Neural cell (in vitro differentiated cells): Measurements from ENCODE around the gene LPP. TPM values are rescaled to one million over a fixed set of nuclear protein-coding genes. Genes with fewer than 3 reads are reported as not detected.

Experiments used
- H2AFZ ChIP-seq: fragments of 200-600, 300-800 bp; sonication (generic), shearing (Covaris generic); 2 replicates; pipeline ENCODE4 v1.6.0; 2014; ENCODE audit warnings: low read depth, mild to moderate bottlenecking, antibody characterized with exemption, low read length, moderate library complexity
- H3F3A ChIP-seq: fragments of 200-600 bp; shearing (Covaris generic); 2 replicates; pipeline ENCODE4 v1.6.1; 2016; ENCODE audit warnings: mild to moderate bottlenecking, moderate library complexity, mixed read lengths, antibody characterized with exemption, low read length; ENCODE audit not compliant: insufficient read depth, poor library complexity, severe bottlenecking
- H3K27ac ChIP-seq: fragments of 200-600, 300-800 bp; sonication (generic), shearing (Covaris generic); 2 replicates; pipeline ENCODE4 v1.5.1; 2014; ENCODE audit warnings: mild to moderate bottlenecking, low read length, moderate library complexity
- H3K27me3 ChIP-seq: fragments of 300-800, 200-600 bp; sonication (generic), shearing (Covaris generic); 2 replicates; pipeline ENCODE4 v1.6.0; 2014; ENCODE audit warnings: mild to moderate bottlenecking, low read depth, low read length, moderate library complexity; ENCODE audit not compliant: insufficient read depth
- H3K36me3 ChIP-seq: fragments of 300-800, 200-600 bp; sonication (generic), shearing (Covaris generic); 2 replicates; pipeline ENCODE4 v1.5.1; 2014; ENCODE audit warnings: mild to moderate bottlenecking, antibody characterized with exemption, low read length, moderate library complexity; ENCODE audit not compliant: insufficient read depth
- H3K4me2 ChIP-seq: fragments of 300-800, 200-600 bp; sonication (generic), shearing (Covaris generic); 2 replicates; pipeline ENCODE4 v1.6.0; 2014; ENCODE audit warnings: mild to moderate bottlenecking, low read length
- H3K4me3 ChIP-seq: fragments of 300-800, 200-600 bp; sonication (generic), shearing (Covaris generic); 2 replicates; pipeline ENCODE4 v1.5.1; 2014; ENCODE audit warnings: mild to moderate bottlenecking, low read length, moderate library complexity
- H3K79me2 ChIP-seq: fragments of 200-600 bp; shearing (Covaris generic); replicated peaks from 2 replicates; pipeline ENCODE4 v1.6.0; 2014; ENCODE audit warnings: mild to moderate bottlenecking, low read length, moderate library complexity; ENCODE audit not compliant: insufficient read depth
- H3K9ac ChIP-seq: fragments of 300-800, 200-600 bp; sonication (generic), shearing (Covaris generic); 2 replicates; pipeline ENCODE4 v1.6.1; 2016; ENCODE audit warnings: mild to moderate bottlenecking, low read length, mixed read lengths
- H3K9me2 ChIP-seq: fragments of 200-600 bp; shearing (Covaris generic); 2 replicates; pipeline ENCODE4 v1.6.1; 2016; ENCODE audit warnings: mild to moderate bottlenecking, low read length, mixed read lengths; ENCODE audit not compliant: insufficient read depth
- H3K9me3 ChIP-seq: fragments of 200-600, 300-800 bp; sonication (generic), shearing (Covaris generic); 2 replicates; pipeline ENCODE4 v1.6.1; 2016; ENCODE audit warnings: mild to moderate bottlenecking, mixed run types, low read length, moderate library complexity, mixed read lengths
- H4K20me1 ChIP-seq: fragments of 200-600 bp; shearing (Covaris generic); 2 replicates; pipeline ENCODE4 v1.6.1; 2016; ENCODE audit warnings: mild to moderate bottlenecking, mixed run types; ENCODE audit not compliant: insufficient read depth
- CTCF ChIP-seq: fragments of 450-650 bp; IDR thresholded peaks from 2 replicates; pipeline ENCODE4 v1.5.1; 2014; ENCODE audit warnings: antibody characterized with exemption, mild to moderate bottlenecking, moderate library complexity; ENCODE audit not compliant: poor library complexity, severe bottlenecking
- EP300 ChIP-seq: fragments of 450-650 bp; conservative IDR thresholded peaks from 2 replicates; pipeline ENCODE4 v1.6.1; 2014; ENCODE audit warnings: antibody characterized with exemption, mild to moderate bottlenecking, moderate library complexity; ENCODE audit not compliant: poor library complexity, severe bottlenecking
- EZH2 ChIP-seq: fragments of 200-600, 300-800 bp; shearing (Covaris generic), sonication (generic); IDR thresholded peaks from 2 replicates; pipeline ENCODE4 v1.6.1; 2014; ENCODE audit warnings: antibody characterized with exemption, low read length, borderline replicate concordance, mild to moderate bottlenecking; ENCODE audit not compliant: insufficient read depth, poor library complexity, severe bottlenecking
- MXI1 ChIP-seq: fragments of 450-650 bp; conservative IDR thresholded peaks from 2 replicates; pipeline ENCODE4 v1.6.1; 2014; ENCODE audit warnings: antibody characterized with exemption, mild to moderate bottlenecking; ENCODE audit not compliant: poor library complexity, severe bottlenecking
- POLR2AphosphoS5 ChIP-seq: IDR thresholded peaks from 2 replicates; pipeline ENCODE4 v1.6.1; 2012
- RAD21 ChIP-seq: fragments of 450-650 bp; conservative IDR thresholded peaks from 2 replicates; pipeline ENCODE4 v1.6.1; 2014; ENCODE audit warnings: antibody characterized with exemption, mild to moderate bottlenecking, moderate library complexity
- REST ChIP-seq: IDR thresholded peaks from 2 replicates; pipeline ENCODE4 v1.6.1; 2012; ENCODE audit warnings: borderline replicate concordance
- SMC3 ChIP-seq: fragments of 450-650 bp; conservative IDR thresholded peaks from 2 replicates; pipeline ENCODE4 v1.6.1; 2014; ENCODE audit warnings: antibody characterized with exemption, mild to moderate bottlenecking, moderate library complexity; ENCODE audit not compliant: poor library complexity
- TAF1 ChIP-seq: IDR thresholded peaks from 2 replicates; pipeline ENCODE4 v1.6.1; 2012; ENCODE audit warnings: low read depth
- polyA plus RNA-seq: library from polyadenylated mRNA; depleted of rRNA; stranded (reverse); fragments of >200 nt; gene quantifications from 2 replicates; pipeline ENCODE4 v1.2.3, GENCODE V29; 2014

LPP gene
- polyA plus RNA-seq, 1 donor from 2014 or later: 3.0 TPM

GRCh38 chr3:188229726-188230125 is 75.8 kb downstream of the LPP start:
- Histone ChIP-seq H3F3A (no peaks in the 10 kb centered on the region), H3K27me3 (no peaks in the 10 kb centered on the region), H2AFZ (no peak overlapping the region), H3K79me2 (no peaks in the 10 kb centered on the region), H4K20me1 (no peaks in the 10 kb centered on the region), H3K36me3 (no peaks in the 10 kb centered on the region), H3K4me3 (no peak overlapping the region), H3K9me2 (no peaks in the 10 kb centered on the region), H3K4me2 (no peak overlapping the region), H3K9me3 (no peaks in the 10 kb centered on the region), H3K9ac (no peak overlapping the region), H3K27ac (no peak overlapping the region)
- TF ChIP-seq MXI1 (no peak), SMC3 (no peak), TAF1 (no peak), POLR2AphosphoS5 (no peak), CTCF (no peak), REST (no peak), EP300 (no peak), EZH2 (no peak), RAD21 (no peak)

- no peak overlapping the region for H3K9ac ChIP-seq
- H3K79me2 ChIP-seq: no peaks in the 10 kb centered on the region
- H3K4me2 ChIP-seq: no peak overlapping the region
- H3F3A ChIP-seq: no peaks in the 10 kb centered on the region
- H3K27ac ChIP-seq: no peak overlapping the region
- H3K27me3 ChIP-seq: no peaks in the 10 kb centered on the region
- H3K9me3 ChIP-seq: no peaks in the 10 kb centered on the region
- H4K20me1 ChIP-seq: no peaks in the 10 kb centered on the region
- TF ChIP-seq EZH2: no peak
- TF ChIP-seq RAD21: no peak
- no peak for TF ChIP-seq REST
- no peak for TF ChIP-seq MXI1
- no peak for TF ChIP-seq TAF1
- no peak for TF ChIP-seq SMC3
- TF ChIP-seq CTCF: no peak
- TF ChIP-seq POLR2AphosphoS5: no peak
- no peak for TF ChIP-seq EP300
- H3K4me3 ChIP-seq: no peak overlapping the region
- H2AFZ ChIP-seq: no peak overlapping the region
- no peaks in the 10 kb centered on the region for H3K9me2 ChIP-seq
- H3K36me3 ChIP-seq: no peaks in the 10 kb centered on the region
Measured at GRCh38 chr3:188230962-188231361, 77.0 kb downstream of the LPP start.
